ENCODE data around the gene ZP1.

DNA sequence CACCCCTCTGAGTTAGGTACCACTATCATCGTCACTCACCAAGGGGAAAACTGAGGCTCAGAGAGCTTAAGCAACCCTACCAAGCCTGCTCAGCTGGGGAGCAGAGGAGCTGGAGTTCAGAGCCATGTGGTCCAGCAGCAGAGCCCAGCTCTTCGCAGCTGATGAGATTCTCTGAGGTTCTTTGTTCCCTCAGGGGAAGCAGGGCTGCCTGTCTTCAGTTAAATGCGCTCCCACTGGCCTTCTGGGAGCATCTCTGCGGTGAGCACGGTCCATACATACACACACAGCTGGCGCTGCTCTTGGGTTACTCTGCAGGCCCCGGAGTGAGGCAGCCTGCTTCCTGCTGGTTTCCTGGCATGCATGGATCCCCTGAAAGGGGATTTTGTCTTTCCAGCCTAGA, 6.4 kb upstream of the ZP1 start:
- TF ChIP-seq SIN3A (IDR thresholded peaks at IDR 0.05; ENCODE audit: borderline replicate concordance, insufficient read depth, low read length) (no peak), POLR2AphosphoS5 (IDR thresholded peaks at IDR 0.05; ENCODE audit: low read depth, low read length) (no peak), TAF1 (IDR thresholded peaks at IDR 0.05; ENCODE audit: borderline replicate concordance, insufficient read depth, low read length) (no peak), FOXP2 (optimal IDR thresholded peaks at IDR 0.05; ENCODE audit: borderline replicate concordance, extremely low read depth, extremely low read length, insufficient read depth) (no peak)
- TF ChIP-seq, protein P1, sequence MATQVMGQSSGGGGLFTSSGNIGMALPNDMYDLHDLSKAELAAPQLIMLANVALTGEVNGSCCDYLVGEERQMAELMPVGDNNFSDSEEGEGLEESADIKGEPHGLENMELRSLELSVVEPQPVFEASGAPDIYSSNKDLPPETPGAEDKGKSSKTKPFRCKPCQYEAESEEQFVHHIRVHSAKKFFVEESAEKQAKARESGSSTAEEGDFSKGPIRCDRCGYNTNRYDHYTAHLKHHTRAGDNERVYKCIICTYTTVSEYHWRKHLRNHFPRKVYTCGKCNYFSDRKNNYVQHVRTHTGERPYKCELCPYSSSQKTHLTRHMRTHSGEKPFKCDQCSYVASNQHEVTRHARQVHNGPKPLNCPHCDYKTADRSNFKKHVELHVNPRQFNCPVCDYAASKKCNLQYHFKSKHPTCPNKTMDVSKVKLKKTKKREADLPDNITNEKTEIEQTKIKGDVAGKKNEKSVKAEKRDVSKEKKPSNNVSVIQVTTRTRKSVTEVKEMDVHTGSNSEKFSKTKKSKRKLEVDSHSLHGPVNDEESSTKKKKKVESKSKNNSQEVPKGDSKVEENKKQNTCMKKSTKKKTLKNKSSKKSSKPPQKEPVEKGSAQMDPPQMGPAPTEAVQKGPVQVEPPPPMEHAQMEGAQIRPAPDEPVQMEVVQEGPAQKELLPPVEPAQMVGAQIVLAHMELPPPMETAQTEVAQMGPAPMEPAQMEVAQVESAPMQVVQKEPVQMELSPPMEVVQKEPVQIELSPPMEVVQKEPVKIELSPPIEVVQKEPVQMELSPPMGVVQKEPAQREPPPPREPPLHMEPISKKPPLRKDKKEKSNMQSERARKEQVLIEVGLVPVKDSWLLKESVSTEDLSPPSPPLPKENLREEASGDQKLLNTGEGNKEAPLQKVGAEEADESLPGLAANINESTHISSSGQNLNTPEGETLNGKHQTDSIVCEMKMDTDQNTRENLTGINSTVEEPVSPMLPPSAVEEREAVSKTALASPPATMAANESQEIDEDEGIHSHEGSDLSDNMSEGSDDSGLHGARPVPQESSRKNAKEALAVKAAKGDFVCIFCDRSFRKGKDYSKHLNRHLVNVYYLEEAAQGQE (IDR thresholded peaks at IDR 0.05; ENCODE audit: insufficient read depth in 1 of 2, low read depth in 2 of 2, low read length in 2 of 2), result no peak

All from PFSK-1 (cell line).